Measurements from ENCODE around the gene KCTD1. TPM values are rescaled to one million over a fixed set of nuclear protein-coding genes. Genes with fewer than 3 reads are reported as not detected.

Gene KCTD1
- total and polyA plus RNA-seq, 2 donors (not counting 1 experiment from before 2014, with no cell fraction given), result 2.3 to 5.0 TPM

DNA sequence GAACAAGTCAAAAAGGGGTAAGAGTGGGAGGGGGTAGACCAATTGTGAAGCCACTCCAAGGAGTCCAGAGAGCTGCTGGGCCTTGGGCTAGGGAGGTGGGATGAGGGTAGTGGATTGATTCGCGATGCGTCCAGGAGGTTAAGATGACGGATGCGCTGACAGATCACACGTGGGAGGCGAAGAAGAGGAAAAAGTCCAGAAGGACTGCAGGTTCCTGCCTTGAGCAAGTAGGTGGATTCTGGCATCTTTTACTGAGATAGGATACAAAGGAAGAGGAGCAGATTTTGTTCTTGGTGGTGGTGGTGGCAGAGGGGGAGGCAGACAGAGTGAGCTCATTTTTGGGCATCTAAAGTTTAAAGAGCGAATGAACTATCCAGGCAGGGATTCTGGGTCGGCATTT, 76.5 kb downstream of the KCTD1 start:
- Mint-ChIP-seq H3K4me1 (peaks cover 3% of the 10 kb centered on the region), H3K9me3 (ENCODE audit: insufficient read depth) (no peaks in the 10 kb centered on the region), H3K27me3 (no peaks in the 10 kb centered on the region), H3K27ac (no peak overlapping the region), H3K4me3 (no peak overlapping the region)
- H3K27ac ChIP-seq (ENCODE audit: low read length in 2 of 2), result no peak overlapping the region
- no peaks in the 10 kb centered on the region for H4K20me1 ChIP-seq (ENCODE audit: control insufficient read depth, insufficient read depth, low read length, poor library complexity, severe bottlenecking)
- CTCF ChIA-PET, result no interaction called here
- no peaks in the 10 kb centered on the region for H3K36me3 ChIP-seq (replicated peaks in 1 of 2; ENCODE audit: control extremely low read depth in 1 of 2, control insufficient read depth in 1 of 2, extremely low read depth in 1 of 2, insufficient read depth in 2 of 2, low read length in 1 of 2)
- no peak for DNase-seq
- no peak overlapping the region for H3K9ac ChIP-seq (ENCODE audit: low read length)
- TF ChIP-seq, protein P1, sequence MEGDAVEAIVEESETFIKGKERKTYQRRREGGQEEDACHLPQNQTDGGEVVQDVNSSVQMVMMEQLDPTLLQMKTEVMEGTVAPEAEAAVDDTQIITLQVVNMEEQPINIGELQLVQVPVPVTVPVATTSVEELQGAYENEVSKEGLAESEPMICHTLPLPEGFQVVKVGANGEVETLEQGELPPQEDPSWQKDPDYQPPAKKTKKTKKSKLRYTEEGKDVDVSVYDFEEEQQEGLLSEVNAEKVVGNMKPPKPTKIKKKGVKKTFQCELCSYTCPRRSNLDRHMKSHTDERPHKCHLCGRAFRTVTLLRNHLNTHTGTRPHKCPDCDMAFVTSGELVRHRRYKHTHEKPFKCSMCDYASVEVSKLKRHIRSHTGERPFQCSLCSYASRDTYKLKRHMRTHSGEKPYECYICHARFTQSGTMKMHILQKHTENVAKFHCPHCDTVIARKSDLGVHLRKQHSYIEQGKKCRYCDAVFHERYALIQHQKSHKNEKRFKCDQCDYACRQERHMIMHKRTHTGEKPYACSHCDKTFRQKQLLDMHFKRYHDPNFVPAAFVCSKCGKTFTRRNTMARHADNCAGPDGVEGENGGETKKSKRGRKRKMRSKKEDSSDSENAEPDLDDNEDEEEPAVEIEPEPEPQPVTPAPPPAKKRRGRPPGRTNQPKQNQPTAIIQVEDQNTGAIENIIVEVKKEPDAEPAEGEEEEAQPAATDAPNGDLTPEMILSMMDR (IDR thresholded peaks at IDR 0.05), result no peak
- TF ChIP-seq EZH2 (IDR thresholded peaks at IDR 0.05; ENCODE audit: borderline replicate concordance, insufficient read depth, low read depth, low read length, poor library complexity, severe bottlenecking), result no peak
- H3K9me3 ChIP-seq (ENCODE audit: control extremely low read depth in 1 of 3, control insufficient read depth in 2 of 3, insufficient read depth in 1 of 3, low read length in 2 of 3), result no peaks in the 10 kb centered on the region
- no peak overlapping the region for H3K4me3 ChIP-seq (ENCODE audit: control extremely low read depth in 1 of 5, extremely low read depth in 1 of 5, insufficient read depth in 1 of 5, low read depth in 2 of 5, low read length in 4 of 5)
- H3K4me1 ChIP-seq (ENCODE audit: control insufficient read depth in 2 of 2, insufficient read depth in 2 of 2, low read length in 2 of 2), result no peaks in the 10 kb centered on the region
- 96% methylated on average over 9 of the region's 9 CpGs for WGBS (ENCODE audit: insufficient coverage)
- peaks cover 0 to 2% (median 0%) of the 10 kb centered on the region in 4 experiments for H3K27me3 ChIP-seq (replicated peaks in 1 of 4; ENCODE audit: control extremely low read depth in 1 of 4, control insufficient read depth in 3 of 4, insufficient read depth in 4 of 4, low read length in 3 of 4)
- no peak overlapping the region for H3K4me2 ChIP-seq (replicated peaks; ENCODE audit: low read depth, low read length, poor library complexity, severe bottlenecking)
- intact Hi-C loops (cut with micrococcal nuclease), result no loop called here
- H3K79me2 ChIP-seq (ENCODE audit: control insufficient read depth, insufficient read depth, low read length), result no peaks in the 10 kb centered on the region
- no peak for ATAC-seq (ENCODE audit: low read depth)
- H2AFZ ChIP-seq (ENCODE audit: insufficient read depth, low read depth, low read length, poor library complexity, severe bottlenecking), result no peak overlapping the region
- POLR2A ChIA-PET, result no interaction called here

DNA sequence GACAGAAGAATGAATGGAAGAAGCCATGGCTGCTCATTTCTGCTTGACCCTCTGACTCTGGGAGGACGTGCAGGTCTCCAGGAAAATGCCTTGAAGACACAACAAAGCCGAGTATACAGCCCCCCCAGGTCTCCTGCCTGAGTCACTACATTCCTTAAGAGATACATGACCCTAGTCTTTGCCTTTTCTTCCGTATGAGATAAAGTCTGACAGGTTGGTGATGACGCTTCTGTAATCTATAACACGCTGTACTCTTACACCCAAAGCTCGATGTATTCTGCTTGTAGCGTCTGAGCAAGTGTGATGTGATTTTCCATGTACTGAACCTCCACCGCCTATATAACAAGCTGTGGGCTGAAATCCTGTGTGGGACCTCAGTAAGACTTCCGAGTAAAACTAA, 77.3 kb downstream of the KCTD1 start:
- H3K36me3 ChIP-seq (replicated peaks in 1 of 2; ENCODE audit: control extremely low read depth in 1 of 2, control insufficient read depth in 1 of 2, extremely low read depth in 1 of 2, insufficient read depth in 2 of 2, low read length in 1 of 2), result no peaks in the 10 kb centered on the region
- H3K27ac ChIP-seq (ENCODE audit: low read length in 2 of 2), result no peak overlapping the region
- intact Hi-C loops (cut with micrococcal nuclease), result no loop called here
- H3K9me3 ChIP-seq (ENCODE audit: control extremely low read depth in 1 of 3, control insufficient read depth in 2 of 3, insufficient read depth in 1 of 3, low read length in 2 of 3), result no peaks in the 10 kb centered on the region
- no peak overlapping the region for H3K4me2 ChIP-seq (replicated peaks; ENCODE audit: low read depth, low read length, poor library complexity, severe bottlenecking)
- H3K79me2 ChIP-seq (ENCODE audit: control insufficient read depth, insufficient read depth, low read length), result no peaks in the 10 kb centered on the region
- TF ChIP-seq, protein P1 (IDR thresholded peaks at IDR 0.05), result no peak
- no peak for TF ChIP-seq EZH2 (IDR thresholded peaks at IDR 0.05; ENCODE audit: borderline replicate concordance, insufficient read depth, low read depth, low read length, poor library complexity, severe bottlenecking)
- no peaks in the 10 kb centered on the region for H3K4me1 ChIP-seq (ENCODE audit: control insufficient read depth in 2 of 2, insufficient read depth in 2 of 2, low read length in 2 of 2)
- no peak for ATAC-seq (ENCODE audit: low read depth)
- Mint-ChIP-seq H3K27ac (no peak overlapping the region), H3K9me3 (ENCODE audit: insufficient read depth) (no peaks in the 10 kb centered on the region), H3K4me1 (peaks cover 3% of the 10 kb centered on the region), H3K4me3 (no peak overlapping the region), H3K27me3 (no peaks in the 10 kb centered on the region)
- H3K9ac ChIP-seq (ENCODE audit: low read length), result no peak overlapping the region
- CTCF ChIA-PET, result no interaction called here
- DNase-seq, result no peak
- H3K27me3 ChIP-seq (replicated peaks in 1 of 4; ENCODE audit: control extremely low read depth in 1 of 4, control insufficient read depth in 3 of 4, insufficient read depth in 4 of 4, low read length in 3 of 4), result peaks cover 0 to 2% (median 0%) of the 10 kb centered on the region in 4 experiments
- no peaks in the 10 kb centered on the region for H4K20me1 ChIP-seq (ENCODE audit: control insufficient read depth, insufficient read depth, low read length, poor library complexity, severe bottlenecking)
- no peak overlapping the region for H3K4me3 ChIP-seq (ENCODE audit: control extremely low read depth in 1 of 5, extremely low read depth in 1 of 5, insufficient read depth in 1 of 5, low read depth in 2 of 5, low read length in 4 of 5)
- WGBS (ENCODE audit: insufficient coverage), result 98% methylated on average over 5 of the region's 9 CpGs
- H2AFZ ChIP-seq (ENCODE audit: insufficient read depth, low read depth, low read length, poor library complexity, severe bottlenecking), result no peak overlapping the region
- POLR2A ChIA-PET, result no interaction called here

All from B cell (primary cell).